Astrocyte of the cerebellum (primary cell): ENCODE results near the gene RBM45.

Experiments
- DNase-seq: peaks from one replicate; pipeline ENCODE4 v3.0.0-alpha.2; 2011; ENCODE audit warnings: low read depth
- H3K4me3 ChIP-seq: 2 replicates; pipeline ENCODE4 v1.5.1; 2011; ENCODE audit warnings: mild to moderate bottlenecking, low read depth, low read length, moderate library complexity
- in situ Hi-C: cut with HindIII; loops from 2 replicates; pipeline ENCODE4 v1.10.0; 2017; ENCODE audit warnings: low sequenced_read_pairs
- TF ChIP-seq, protein P1 (sequence below): IDR thresholded peaks from 2 replicates; pipeline ENCODE4 v1.5.1; 2012; ENCODE audit warnings: low read length, low read depth, moderate library complexity, mild to moderate bottlenecking; ENCODE audit errors: missing control alignments

Gene RBM45

DNA sequence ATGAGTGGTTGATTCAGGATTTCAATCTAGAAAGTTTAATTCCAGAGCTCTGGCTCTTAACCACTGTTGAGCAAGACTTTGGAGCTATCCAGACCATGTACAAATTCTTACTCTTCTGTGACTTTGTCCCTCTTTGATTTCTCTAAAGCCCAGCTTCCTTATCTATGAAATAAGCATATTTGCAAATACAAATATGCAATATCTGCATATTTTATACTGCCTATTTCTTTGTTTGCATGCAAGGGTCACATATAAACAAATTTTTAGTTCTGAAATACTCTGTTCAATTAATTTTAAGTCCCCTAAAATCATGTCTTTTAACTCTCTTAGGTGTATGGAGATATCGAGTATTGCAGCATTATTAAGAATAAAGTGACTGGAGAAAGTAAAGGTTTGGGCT, 5.5 kb downstream of the RBM45 start:
- DNase-seq, result no peak
- no peak overlapping the region for H3K4me3 ChIP-seq
- TF ChIP-seq, protein P1, sequence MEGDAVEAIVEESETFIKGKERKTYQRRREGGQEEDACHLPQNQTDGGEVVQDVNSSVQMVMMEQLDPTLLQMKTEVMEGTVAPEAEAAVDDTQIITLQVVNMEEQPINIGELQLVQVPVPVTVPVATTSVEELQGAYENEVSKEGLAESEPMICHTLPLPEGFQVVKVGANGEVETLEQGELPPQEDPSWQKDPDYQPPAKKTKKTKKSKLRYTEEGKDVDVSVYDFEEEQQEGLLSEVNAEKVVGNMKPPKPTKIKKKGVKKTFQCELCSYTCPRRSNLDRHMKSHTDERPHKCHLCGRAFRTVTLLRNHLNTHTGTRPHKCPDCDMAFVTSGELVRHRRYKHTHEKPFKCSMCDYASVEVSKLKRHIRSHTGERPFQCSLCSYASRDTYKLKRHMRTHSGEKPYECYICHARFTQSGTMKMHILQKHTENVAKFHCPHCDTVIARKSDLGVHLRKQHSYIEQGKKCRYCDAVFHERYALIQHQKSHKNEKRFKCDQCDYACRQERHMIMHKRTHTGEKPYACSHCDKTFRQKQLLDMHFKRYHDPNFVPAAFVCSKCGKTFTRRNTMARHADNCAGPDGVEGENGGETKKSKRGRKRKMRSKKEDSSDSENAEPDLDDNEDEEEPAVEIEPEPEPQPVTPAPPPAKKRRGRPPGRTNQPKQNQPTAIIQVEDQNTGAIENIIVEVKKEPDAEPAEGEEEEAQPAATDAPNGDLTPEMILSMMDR, result no peak
- in situ Hi-C loops, result no loop called here

DNA sequence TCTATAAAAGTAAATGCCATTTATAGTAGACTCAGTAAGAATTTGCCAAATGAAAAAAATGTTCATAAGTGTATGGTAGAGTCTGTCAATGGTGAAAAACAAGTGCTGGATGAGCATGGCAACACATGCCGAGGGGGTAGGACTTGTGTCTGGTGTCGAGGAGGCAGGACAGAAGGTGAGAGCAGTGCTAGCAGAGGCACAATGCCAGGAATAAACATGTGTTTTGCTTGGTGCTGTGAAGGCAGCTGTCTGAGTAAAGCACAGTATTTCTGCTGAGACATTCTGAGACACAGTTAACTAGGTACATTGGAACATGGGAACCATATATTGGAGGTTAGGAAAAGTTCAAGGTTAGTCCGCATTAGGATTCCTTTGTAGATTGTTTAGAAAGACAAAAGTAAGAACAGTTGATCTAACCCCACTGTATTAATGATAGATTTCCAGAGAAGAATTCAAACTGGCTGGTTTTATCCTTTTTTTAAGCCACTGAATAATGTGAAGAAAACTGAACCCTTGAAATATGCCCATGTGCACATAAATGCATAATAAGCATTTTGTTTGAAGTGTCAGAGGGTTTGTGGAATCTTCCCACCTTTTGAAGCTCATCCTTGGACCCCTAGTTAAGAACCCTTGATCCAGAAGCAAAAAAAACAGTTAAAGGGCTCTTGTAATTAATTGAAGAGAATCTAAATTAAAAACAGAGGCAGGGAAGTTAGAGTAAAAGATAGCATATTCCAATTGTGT, 7.1 kb downstream of the RBM45 start:
- no peak for DNase-seq
- H3K4me3 ChIP-seq, result no peak overlapping the region
- in situ Hi-C loops, result no loop called here
- TF ChIP-seq, protein P1, result no peak

DNA sequence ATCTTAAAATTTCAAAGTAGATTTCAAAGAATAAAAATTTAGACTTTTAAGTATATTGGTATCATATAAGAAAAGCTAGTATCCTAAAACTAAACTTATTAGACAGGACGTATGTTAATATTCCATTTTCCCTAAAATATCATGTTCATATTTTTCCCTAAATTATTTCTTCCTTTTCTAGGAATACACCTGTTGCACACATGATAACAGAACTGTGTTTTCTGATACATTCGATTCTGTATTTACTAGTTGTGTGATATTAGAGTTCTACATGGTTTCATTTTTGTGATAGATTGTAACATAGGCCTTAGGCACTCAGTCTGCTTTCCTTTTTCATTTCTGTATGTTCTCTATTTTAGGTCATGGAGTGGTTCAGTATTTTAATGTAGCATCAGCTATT, 10.9 kb downstream of the RBM45 start:
- TF ChIP-seq, protein P1, result no peak
- DNase-seq, result no peak
- H3K4me3 ChIP-seq, result no peak overlapping the region
- in situ Hi-C loops, result no loop called here

DNA sequence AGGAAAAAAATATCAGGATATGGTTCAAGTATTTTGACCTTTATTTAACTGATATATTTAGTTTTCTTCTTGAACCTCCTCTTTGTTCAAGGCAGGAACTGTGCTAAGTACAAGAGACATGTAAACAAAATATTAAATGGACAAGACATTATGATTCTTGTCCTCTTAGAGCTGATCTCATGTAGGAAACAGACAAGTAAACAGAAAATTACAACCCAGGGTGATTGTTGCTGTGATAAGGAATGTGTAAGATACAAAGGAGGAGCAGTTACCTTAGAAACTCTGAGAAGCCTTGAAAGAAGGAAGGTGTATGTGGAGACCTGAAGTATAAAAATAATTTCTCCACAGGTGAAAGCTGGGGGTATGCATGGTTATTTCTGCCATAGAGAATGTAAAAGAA, 12.9 kb downstream of the RBM45 start:
- in situ Hi-C loops, result loop anchor here (25.0 kb wide), 2 partner anchors 162 to 287 kb away; no protein-coding TSS in a partner anchor
- no peak overlapping the region for H3K4me3 ChIP-seq
- TF ChIP-seq, protein P1, result no peak
- no peak for DNase-seq

DNA sequence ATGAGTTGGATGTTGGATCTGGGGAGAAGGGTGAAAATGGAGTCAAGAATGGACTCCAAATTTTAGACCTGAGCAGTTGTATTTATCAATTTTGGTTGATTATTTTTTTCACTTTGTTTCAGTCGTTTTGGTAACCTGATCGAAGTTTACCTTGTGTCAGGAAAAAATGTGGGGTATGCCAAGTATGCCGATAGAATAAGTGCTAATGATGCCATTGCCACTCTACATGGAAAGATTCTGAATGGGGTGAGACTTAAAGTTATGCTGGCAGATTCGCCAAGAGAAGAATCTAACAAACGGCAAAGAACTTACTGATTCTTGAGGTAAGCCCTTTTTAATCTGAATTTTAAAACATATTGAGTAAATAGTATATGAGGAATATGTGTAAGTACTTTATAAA, 13.6 kb downstream of the RBM45 start:
- DNase-seq, result no peak
- no peak overlapping the region for H3K4me3 ChIP-seq
- TF ChIP-seq, protein P1, result no peak
- in situ Hi-C loops, result loop anchor here (25.0 kb wide), 2 partner anchors 161 to 286 kb away; no protein-coding TSS in a partner anchor

DNA sequence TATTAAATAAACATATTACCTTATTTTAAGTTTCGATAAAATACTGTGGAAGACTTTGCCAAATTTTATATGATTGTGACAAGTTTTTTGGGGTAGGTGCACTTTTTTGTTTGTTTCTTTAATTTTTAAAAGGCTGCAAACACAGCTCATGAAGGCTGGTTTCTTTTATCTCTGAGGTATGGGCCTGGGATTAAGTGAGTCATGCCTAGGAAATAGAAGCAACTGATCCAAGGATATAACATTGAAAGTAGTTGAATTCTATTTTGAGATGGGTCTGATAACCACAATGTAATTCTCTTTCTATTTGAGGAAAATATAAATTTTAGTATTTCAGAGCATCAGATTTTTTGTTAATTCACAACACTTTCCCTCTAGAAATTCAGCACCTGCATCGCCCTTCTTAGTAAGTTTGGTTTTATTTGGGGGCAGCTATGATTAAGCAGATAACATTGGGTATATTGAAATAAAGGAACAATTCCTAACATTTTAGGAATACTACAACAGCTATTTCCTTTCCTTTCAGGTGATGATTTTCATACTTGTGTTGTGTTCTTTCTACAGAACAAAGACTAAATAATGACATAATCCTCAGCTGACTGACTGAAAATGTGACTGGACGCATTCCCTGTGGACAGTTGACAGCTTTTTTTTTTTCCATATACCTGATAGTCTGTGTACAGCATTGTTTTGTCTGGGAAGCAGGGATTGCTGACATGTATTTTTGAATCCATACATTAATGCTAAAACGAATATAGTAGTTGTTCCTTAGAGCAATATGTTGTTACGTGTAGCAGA, 16.8 kb downstream of the RBM45 start:
- in situ Hi-C loops, result loop anchor here (25.0 kb wide), 2 partner anchors 158 to 283 kb away; no protein-coding TSS in a partner anchor
- H3K4me3 ChIP-seq, result no peak overlapping the region
- TF ChIP-seq, protein P1, result no peak
- no peak for DNase-seq
